Breast epithelium (tissue), 4 donors: ENCODE measurements around the gene APOL3. TPM values are rescaled to one million over a fixed set of nuclear protein-coding genes. Genes with fewer than 3 reads are reported as not detected.
"Not testable (repeated sequence)": the region's sequence is repeated elsewhere in the genome, so short reads cannot be mapped to it uniquely, and the experiment has no call there.

Experiments used
- DNase-seq, 2 donors: peaks; one replicate each; pipeline ENCODE4 v3.0.0-alpha.2; 2019; ENCODE audit warnings: low spot score in 2 of 2
- H3K27ac ChIP-seq, 2 donors: fragments of 200-600 bp; sonication (generic) in 1 of 2; one replicate each; pipeline ENCODE4 v1.5.1; 2016 to 2019; ENCODE audit warnings: mild to moderate bottlenecking in 1 of 2
- H3K27me3 ChIP-seq, 2 donors: fragments of 200-600 bp; sonication (generic) in 1 of 2; one replicate each; pipeline versions ENCODE4 v1.5.1 to v1.6.0; 2017 to 2019; ENCODE audit warnings: control low read depth in 1 of 2, mild to moderate bottlenecking in 1 of 2
- H3K36me3 ChIP-seq: fragments of 200-600 bp; one replicate; pipeline ENCODE4 v1.5.1; 2019
- H3K4me1 ChIP-seq, 2 donors: fragments of 200-600 bp; sonication (generic); one replicate each; pipeline ENCODE4 v1.5.1; 2016 to 2019; ENCODE audit warnings: control low read depth in 1 of 2
- H3K4me3 ChIP-seq, 3 donors: fragments of 200-600 bp; sonication (generic); 1 replicate in 2 of 3; 2 replicates in 1 of 3; pipeline ENCODE4 v1.5.1; 2016 to 2019; ENCODE audit warnings: mild to moderate bottlenecking in 3 of 3, moderate library complexity in 2 of 3
- H3K9me3 ChIP-seq, 2 donors: fragments of 200-600 bp; sonication (generic) in 1 of 2; one replicate each; pipeline ENCODE4 v1.5.1; 2016 to 2019; ENCODE audit warnings: control low read depth in 1 of 2
- CTCF ChIP-seq, 3 donors: fragments of 450-650 bp; IDR thresholded peaks; one replicate each; pipeline ENCODE4 v1.5.1; 2016 to 2017; ENCODE audit warnings: antibody characterized with exemption in 3 of 3, mild to moderate bottlenecking in 3 of 3, moderate library complexity in 3 of 3
- POLR2A ChIP-seq: fragments of 450-650 bp; IDR thresholded peaks from one replicate; pipeline ENCODE4 v1.6.1; 2016; ENCODE audit warnings: antibody characterized with exemption, mild to moderate bottlenecking, moderate library complexity
- POLR2AphosphoS5 ChIP-seq, 3 donors: sonication (generic); formaldehyde crosslinking; IDR thresholded peaks; one replicate each; pipeline ENCODE4 v1.6.1; 2017; ENCODE audit warnings: antibody characterized with exemption in 3 of 3
- intact Hi-C: fragments of 100-400 bp; cut with DNase I; formaldehyde crosslinking; loops from one replicate; pipeline ENCODE4 v1.15.1; 2023; ENCODE audit warnings: low total_unique reads
- total RNA-seq, 3 donors: library from RNA; depleted of rRNA; stranded (reverse); fragments of >200 nt; gene quantifications; one replicate each; pipeline ENCODE4 v1.1.0, GENCODE V29; 2016

The APOL3 gene
- 100 to 1,000 TPM in 2 of 3 donors, 10 to 100 TPM in 1; 46.5 to 130 (median 101) TPM for total RNA-seq

- H3K4me3 ChIP-seq: peak within 1 kb of the TSS; percentile 45 to 69 (median 54)
- H3K4me1 ChIP-seq: peaks cover 17 to 19% of the 10 kb centered on the region in 2 donors
- intact Hi-C loops: no loop called here
Observed at GRCh38 chr22:36160499-36160942, at the start of gene APOL3. TSS of gene APOL3 (minus strand) at chr22:36160755. CDS start at chr22:36149055, 11,700 bp downstream.

GRCh38 chr22:36210224-36210623, 49.7 kb upstream of the APOL3 start:
- TF ChIP-seq POLR2A (no peak), POLR2AphosphoS5 (IDR thresholded peaks at IDR 0.05) (no peak), CTCF (IDR thresholded peaks at IDR 0.05) (no peak)
- no peaks in the 10 kb centered on the region for H3K27me3 ChIP-seq
- no peak overlapping the region for H3K27ac ChIP-seq
- H3K9me3 ChIP-seq: no peaks in the 10 kb centered on the region
- intact Hi-C loops: no loop called here
- no peak overlapping the region for H3K4me3 ChIP-seq
- DNase-seq: no peak
- no peaks in the 10 kb centered on the region for H3K4me1 ChIP-seq
- no peaks in the 10 kb centered on the region for H3K36me3 ChIP-seq

More at GRCh38 chr22:36160499-36160942, at the start of gene APOL3:
- no peaks in the 10 kb centered on the region for H3K27me3 ChIP-seq
- peak within 1 kb of the TSS; percentile 94 to 99 for H3K27ac ChIP-seq
- no peaks in the 10 kb centered on the region for H3K9me3 ChIP-seq
- H3K36me3 ChIP-seq: no peaks in the 10 kb centered on the region
- peak in 1 of 2 donors; percentile 61 for DNase-seq
- TF ChIP-seq POLR2AphosphoS5 (IDR thresholded peaks at IDR 0.05): peak; percentile 40 to 64 (median 64)
- no peak for TF ChIP-seq CTCF (IDR thresholded peaks at IDR 0.05)
- peak; percentile 15 for TF ChIP-seq POLR2A

GRCh38 chr22:36209488-36209908, 48.9 kb upstream of the APOL3 start:
- H3K27me3 ChIP-seq, DNase-seq, H3K27ac ChIP-seq, H3K4me1 ChIP-seq, H3K4me3 ChIP-seq, intact Hi-C loops, H3K36me3 ChIP-seq, H3K9me3 ChIP-seq: not testable (repeated sequence)

- no peaks in the 10 kb centered on the region for H3K9me3 ChIP-seq
- intact Hi-C loops: no loop called here
- no peak for TF ChIP-seq POLR2A
- TF ChIP-seq POLR2AphosphoS5 (IDR thresholded peaks at IDR 0.05): no peak
- no peak for TF ChIP-seq CTCF (IDR thresholded peaks at IDR 0.05)
- no peak overlapping the region for H3K4me3 ChIP-seq
- H3K4me1 ChIP-seq: no peaks in the 10 kb centered on the region
- H3K27me3 ChIP-seq: no peaks in the 10 kb centered on the region
- no peak for DNase-seq
- H3K27ac ChIP-seq: peak overlapping the region; percentile 44 to 78
- H3K36me3 ChIP-seq: no peaks in the 10 kb centered on the region
Observed at GRCh38 chr22:36208914-36209313, 48.4 kb upstream of the APOL3 start.

- H3K4me1 ChIP-seq: no peaks in the 10 kb centered on the region
- TF ChIP-seq POLR2A: no peak
- TF ChIP-seq CTCF (IDR thresholded peaks at IDR 0.05): no peak
- TF ChIP-seq POLR2AphosphoS5 (IDR thresholded peaks at IDR 0.05): peak in 2 of 3 donors; percentile 14 to 32
- H3K27me3 ChIP-seq: no peaks in the 10 kb centered on the region
- DNase-seq: peak in 1 of 2 donors; percentile 40
- no peaks in the 10 kb centered on the region for H3K9me3 ChIP-seq
- no peaks in the 10 kb centered on the region for H3K36me3 ChIP-seq
- no peak overlapping the region for H3K4me3 ChIP-seq
- H3K27ac ChIP-seq: peak overlapping the region; percentile 44 to 78
- intact Hi-C loops: no loop called here
Observed at GRCh38 chr22:36208162-36208765, 47.7 kb upstream of the APOL3 start.
